CD4-positive, alpha-beta T cell treated with Interleukin-17A for 4 hours (primary cell): Measurements from ENCODE around the gene SMARCA4.

Experiments
- DNase-seq: peaks from one replicate; pipeline ENCODE4 v3.0.0-alpha.2; 2020; ENCODE audit warnings: mixed read lengths

Gene SMARCA4

GRCh38 chr19:11106477-11106876, 145.6 kb downstream of the SMARCA4 start:
- no peak for DNase-seq

- DNase-seq: no peak
Measured at GRCh38 chr19:11108746-11109145, 147.9 kb downstream of the SMARCA4 start.

GRCh38 chr19:11111117-11111770, 150.4 kb downstream of the SMARCA4 start:
- no peak for DNase-seq

- DNase-seq: no peak
Measured at GRCh38 chr19:11111771-11112144, 150.9 kb downstream of the SMARCA4 start.
